ENCODE data around the gene DNAJC18. TPM values are rescaled to one million over a fixed set of nuclear protein-coding genes. Genes with fewer than 3 reads are reported as not detected.
"Not testable (repeated sequence)": the region's sequence is repeated elsewhere in the genome, so short reads cannot be mapped to it uniquely, and the experiment has no call there.

Gene DNAJC18
- total and polyA plus RNA-seq, 2 experiments from 2014 or later, result 10.6 to 14.4 TPM

DNA sequence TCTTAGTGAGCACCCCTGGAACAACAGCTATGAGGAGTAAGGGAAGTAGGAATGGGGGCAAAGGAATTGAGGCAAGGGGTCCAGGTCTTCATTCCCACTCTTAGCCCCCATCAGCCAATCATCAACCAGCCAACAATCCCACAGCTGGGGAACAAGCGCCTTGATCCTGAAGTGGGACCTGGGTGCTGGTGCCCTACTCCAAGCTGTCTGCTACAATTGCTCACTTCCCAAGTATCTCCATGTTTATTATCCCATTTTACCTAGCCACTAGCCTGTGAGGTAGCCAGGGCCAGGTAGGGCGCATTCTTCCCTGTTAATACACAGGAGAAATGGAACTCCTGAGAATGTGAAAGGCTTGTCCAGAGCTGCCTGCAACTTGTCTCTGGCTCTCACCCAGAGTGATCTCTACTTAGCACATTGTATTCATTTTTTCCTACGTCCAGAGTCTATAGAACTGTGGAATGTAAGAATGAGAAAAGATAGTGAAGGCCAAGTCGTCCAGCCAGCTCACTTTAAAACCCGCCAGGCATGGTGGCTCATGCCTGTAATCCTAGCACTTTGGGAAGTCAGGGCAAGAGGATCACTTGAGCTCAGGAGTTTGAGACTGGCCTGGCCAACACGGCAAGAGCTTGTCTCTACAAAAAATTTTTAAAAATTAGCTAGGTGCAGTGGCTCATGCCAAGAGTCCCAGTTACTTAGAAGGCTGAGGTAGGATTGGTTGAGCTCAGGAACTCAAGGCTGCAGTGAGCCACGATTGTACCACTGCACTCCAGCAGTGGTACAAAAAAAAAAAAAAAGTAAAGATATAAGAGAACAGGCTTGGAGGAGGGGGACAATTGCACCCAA lies 6.2 kb upstream of the DNAJC18 start:
- Histone ChIP-seq H3K4me2 (no peak overlapping the region), H2AFZ (no peak overlapping the region), H3K9me3 (ENCODE audit: low read depth) (no peaks in the 10 kb centered on the region), H3K36me3 (replicated peaks; ENCODE audit: insufficient read depth, low read depth) (no peaks in the 10 kb centered on the region), H3K79me2 (no peaks in the 10 kb centered on the region), H3K9me2 (replicated peaks; ENCODE audit: insufficient read depth) (no peaks in the 10 kb centered on the region), H3K4me1 (ENCODE audit: insufficient read depth) (peaks cover 5% of the 10 kb centered on the region), H3K27me3 (no peaks in the 10 kb centered on the region), H3K27ac (peak overlapping the region; percentile 3), H3K4me3 (no peak overlapping the region), H4K20me1 (ENCODE audit: insufficient read depth, poor library complexity, severe bottlenecking) (no peaks in the 10 kb centered on the region)
- TF ChIP-seq, protein P1, sequence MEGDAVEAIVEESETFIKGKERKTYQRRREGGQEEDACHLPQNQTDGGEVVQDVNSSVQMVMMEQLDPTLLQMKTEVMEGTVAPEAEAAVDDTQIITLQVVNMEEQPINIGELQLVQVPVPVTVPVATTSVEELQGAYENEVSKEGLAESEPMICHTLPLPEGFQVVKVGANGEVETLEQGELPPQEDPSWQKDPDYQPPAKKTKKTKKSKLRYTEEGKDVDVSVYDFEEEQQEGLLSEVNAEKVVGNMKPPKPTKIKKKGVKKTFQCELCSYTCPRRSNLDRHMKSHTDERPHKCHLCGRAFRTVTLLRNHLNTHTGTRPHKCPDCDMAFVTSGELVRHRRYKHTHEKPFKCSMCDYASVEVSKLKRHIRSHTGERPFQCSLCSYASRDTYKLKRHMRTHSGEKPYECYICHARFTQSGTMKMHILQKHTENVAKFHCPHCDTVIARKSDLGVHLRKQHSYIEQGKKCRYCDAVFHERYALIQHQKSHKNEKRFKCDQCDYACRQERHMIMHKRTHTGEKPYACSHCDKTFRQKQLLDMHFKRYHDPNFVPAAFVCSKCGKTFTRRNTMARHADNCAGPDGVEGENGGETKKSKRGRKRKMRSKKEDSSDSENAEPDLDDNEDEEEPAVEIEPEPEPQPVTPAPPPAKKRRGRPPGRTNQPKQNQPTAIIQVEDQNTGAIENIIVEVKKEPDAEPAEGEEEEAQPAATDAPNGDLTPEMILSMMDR (IDR thresholded peaks at IDR 0.05; ENCODE audit: poor library complexity), result no peak
- no peak for TF ChIP-seq EZH2 (IDR thresholded peaks at IDR 0.05; ENCODE audit: borderline replicate concordance)
- TF ChIP-seq EZH2phosphoT487 (IDR thresholded peaks at IDR 0.05; ENCODE audit: low read depth, severe bottlenecking, unreplicated experiment), result no peak
- WGBS (ENCODE audit: low lambda C conversion rate, missing lambda C conversion rate), result 59% methylated on average over 7 of the region's 7 CpGs
- DNase-seq (ENCODE audit: low spot score), result peak; percentile 45

DNA sequence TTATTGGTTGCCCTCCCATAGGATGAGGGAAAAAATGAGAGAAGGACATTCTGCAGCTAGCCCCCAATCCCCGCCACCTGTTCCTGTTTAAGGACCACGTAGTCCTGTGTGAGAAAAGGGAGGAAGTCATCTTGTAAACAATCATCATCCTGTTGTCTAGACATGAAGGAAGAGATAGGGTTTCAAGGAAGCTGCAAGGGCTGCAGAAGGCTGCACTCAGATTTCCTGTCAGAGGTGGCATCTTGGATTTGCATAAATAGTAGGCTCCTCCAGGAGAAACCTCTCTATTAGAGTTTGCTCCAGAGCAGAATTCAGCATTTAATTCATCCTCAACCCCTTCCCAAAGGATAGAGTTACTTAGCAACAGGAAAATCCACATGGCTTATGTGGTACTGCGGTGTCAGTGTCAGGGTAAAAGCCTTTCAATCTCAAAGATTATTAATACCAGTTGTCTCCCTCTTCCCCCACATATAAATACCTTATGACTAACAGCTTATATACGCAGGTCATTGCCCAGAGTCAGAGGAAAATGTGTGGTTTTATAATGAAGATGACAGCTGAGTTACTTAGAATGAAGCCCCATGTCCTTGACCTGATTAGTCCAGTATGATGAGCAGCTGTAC lies 4.6 kb upstream of the DNAJC18 start:
- H4K20me1 ChIP-seq (ENCODE audit: insufficient read depth, poor library complexity, severe bottlenecking), result no peaks in the 10 kb centered on the region
- H3K4me1 ChIP-seq (ENCODE audit: insufficient read depth), result peaks cover 5% of the 10 kb centered on the region
- no peak for TF ChIP-seq EZH2 (IDR thresholded peaks at IDR 0.05; ENCODE audit: borderline replicate concordance)
- TF ChIP-seq, protein P1 (IDR thresholded peaks at IDR 0.05; ENCODE audit: poor library complexity), result no peak
- TF ChIP-seq EZH2phosphoT487 (IDR thresholded peaks at IDR 0.05; ENCODE audit: low read depth, severe bottlenecking, unreplicated experiment), result no peak
- H3K27me3 ChIP-seq, result no peaks in the 10 kb centered on the region
- H3K4me2 ChIP-seq, result no peak overlapping the region
- H2AFZ ChIP-seq, result no peak overlapping the region
- no peak for DNase-seq (ENCODE audit: low spot score)
- H3K79me2 ChIP-seq, result no peaks in the 10 kb centered on the region
- peak overlapping the region; percentile 65 for H3K27ac ChIP-seq
- H3K9me3 ChIP-seq (ENCODE audit: low read depth), result no peaks in the 10 kb centered on the region
- no peak overlapping the region for H3K4me3 ChIP-seq
- 38% methylated on average over 4 of the region's 4 CpGs for WGBS (ENCODE audit: low lambda C conversion rate, missing lambda C conversion rate)
- H3K9me2 ChIP-seq (replicated peaks; ENCODE audit: insufficient read depth), result no peaks in the 10 kb centered on the region
- no peaks in the 10 kb centered on the region for H3K36me3 ChIP-seq (replicated peaks; ENCODE audit: insufficient read depth, low read depth)

DNA sequence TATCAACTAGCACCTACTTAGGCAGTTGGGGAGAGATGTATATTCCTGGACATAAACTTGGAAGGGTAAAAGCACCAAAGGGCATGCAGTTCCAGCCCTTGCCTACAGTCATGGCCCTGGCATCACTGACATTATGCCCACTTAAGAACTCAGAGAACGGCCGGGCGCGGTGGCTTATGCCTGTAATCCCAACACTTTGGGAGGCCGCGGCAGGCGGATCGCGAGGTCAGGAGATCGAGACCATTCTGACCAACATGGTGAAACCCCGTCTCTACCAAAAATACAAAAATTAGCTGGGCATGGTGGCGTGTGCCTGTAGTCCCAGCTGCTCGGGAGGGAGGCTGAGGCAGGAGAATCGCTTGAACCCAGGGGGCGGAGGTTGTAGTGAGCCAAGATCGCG lies 1.1 kb upstream of the DNAJC18 start:
- WGBS (ENCODE audit: low lambda C conversion rate, missing lambda C conversion rate), result 97% methylated on average over 17 of the region's 17 CpGs
- not testable (repeated sequence) for H3K27me3 ChIP-seq

DNA sequence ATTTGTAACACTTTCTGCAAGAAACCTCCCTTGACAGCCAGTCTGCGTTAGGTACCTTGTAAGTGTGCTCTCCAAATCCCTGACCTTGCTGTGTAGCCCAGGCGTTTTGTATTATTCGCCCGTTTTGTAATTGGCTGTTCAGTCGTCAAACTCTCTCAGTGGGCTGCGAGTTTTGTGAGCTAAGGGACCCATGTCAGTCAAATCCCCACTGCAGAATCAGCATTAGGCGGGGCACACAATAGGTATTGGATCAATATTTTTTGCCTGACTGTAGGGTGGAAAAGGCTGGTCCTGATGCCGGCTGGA lies 665 bp downstream of the DNAJC18 start:
- WGBS (ENCODE audit: low lambda C conversion rate, missing lambda C conversion rate), result 32% methylated on average over 8 of the region's 8 CpGs
- Histone ChIP-seq H3K36me3 (replicated peaks; ENCODE audit: insufficient read depth, low read depth) (no peaks in the 10 kb centered on the region), H2AFZ (peak overlapping the region; percentile 97), H3K27me3 (no peaks in the 10 kb centered on the region), H3K79me2 (no peaks in the 10 kb centered on the region), H3K4me3 (peak overlapping the region; percentile 90), H3K4me1 (ENCODE audit: insufficient read depth) (peaks cover 8% of the 10 kb centered on the region), H3K9me3 (ENCODE audit: low read depth) (no peaks in the 10 kb centered on the region), H3K27ac (peak overlapping the region; percentile 98), H3K4me2 (peak overlapping the region; percentile 88), H3K9me2 (replicated peaks; ENCODE audit: insufficient read depth) (no peaks in the 10 kb centered on the region), H4K20me1 (ENCODE audit: insufficient read depth, poor library complexity, severe bottlenecking) (no peaks in the 10 kb centered on the region)
- DNase-seq (ENCODE audit: low spot score), result no peak
- TF ChIP-seq, protein P1 (IDR thresholded peaks at IDR 0.05; ENCODE audit: poor library complexity), result no peak
- no peak for TF ChIP-seq EZH2phosphoT487 (IDR thresholded peaks at IDR 0.05; ENCODE audit: low read depth, severe bottlenecking, unreplicated experiment)
- TF ChIP-seq EZH2 (IDR thresholded peaks at IDR 0.05; ENCODE audit: borderline replicate concordance), result no peak

More for the DNA sequence above, 1.1 kb upstream of the DNAJC18 start:
- H3K4me3 ChIP-seq; DNase-seq (ENCODE audit: low spot score); H3K27ac ChIP-seq; H3K9me2 ChIP-seq (replicated peaks; ENCODE audit: insufficient read depth); H3K79me2 ChIP-seq; H4K20me1 ChIP-seq (ENCODE audit: insufficient read depth, poor library complexity, severe bottlenecking); H2AFZ ChIP-seq; H3K36me3 ChIP-seq (replicated peaks; ENCODE audit: insufficient read depth, low read depth); H3K4me2 ChIP-seq; H3K9me3 ChIP-seq (ENCODE audit: low read depth): not testable (repeated sequence)
- H3K4me1 ChIP-seq (ENCODE audit: insufficient read depth), result peaks cover 11% of the 10 kb centered on the region

All from hepatocyte (in vitro differentiated cells).